HG02973 (cell line): ENCODE results near the gene PODNL1.
"Not testable (repeated sequence)": the region's sequence is repeated elsewhere in the genome, so short reads cannot be mapped to it uniquely, and the experiment has no call there.

Source experiments
- ATAC-seq: cut with Tn5 transposase; IDR thresholded peaks from one replicate; pipeline ENCODE4 v1.9.1; 2021; ENCODE audit warnings: moderate library complexity; ENCODE audit not compliant: unreplicated experiment

Gene PODNL1

GRCh38 chr19:13974073-13974472 is 35.9 kb upstream of the PODNL1 start:
- no peak for ATAC-seq

- not testable (repeated sequence) for ATAC-seq
Measured at GRCh38 chr19:13973479-13973878, 35.3 kb upstream of the PODNL1 start.

GRCh38 chr19:13972368-13973155 is 34.3 kb upstream of the PODNL1 start:
- no peak for ATAC-seq

- not testable (repeated sequence) for ATAC-seq
Measured at GRCh38 chr19:13971868-13972267, 33.7 kb upstream of the PODNL1 start.

GRCh38 chr19:13969897-13970296 is 31.7 kb upstream of the PODNL1 start:
- no peak for ATAC-seq

GRCh38 chr19:13968999-13969398 is 30.8 kb upstream of the PODNL1 start:
- ATAC-seq: no peak

GRCh38 chr19:13968383-13968935 is 30.2 kb upstream of the PODNL1 start:
- no peak for ATAC-seq

- not testable (repeated sequence) for ATAC-seq
Measured at GRCh38 chr19:13967206-13967605, 29.0 kb upstream of the PODNL1 start.

- no peak for ATAC-seq
Measured at GRCh38 chr19:13966684-13967128, 28.5 kb upstream of the PODNL1 start.

- no peak for ATAC-seq
Measured at GRCh38 chr19:13965926-13966683, 27.9 kb upstream of the PODNL1 start.

GRCh38 chr19:13965377-13965896 is 27.2 kb upstream of the PODNL1 start:
- ATAC-seq: no peak

GRCh38 chr19:13964776-13965175 is 26.6 kb upstream of the PODNL1 start:
- no peak for ATAC-seq

- no peak for ATAC-seq
Measured at GRCh38 chr19:13963603-13964105, 25.4 kb upstream of the PODNL1 start.

GRCh38 chr19:13962699-13963602 is 24.7 kb upstream of the PODNL1 start:
- no peak for ATAC-seq

- ATAC-seq: no peak
Measured at GRCh38 chr19:13961826-13962698, 23.8 kb upstream of the PODNL1 start.

GRCh38 chr19:13960863-13961784 is 22.9 kb upstream of the PODNL1 start:
- ATAC-seq: no peak

- ATAC-seq: no peak
Measured at GRCh38 chr19:13959962-13960862, 22.0 kb upstream of the PODNL1 start.
